ENCODE data around the gene EGFL6. TPM values are rescaled to one million over a fixed set of nuclear protein-coding genes. Genes with fewer than 3 reads are reported as not detected.

The EGFL6 gene
- total and polyA plus RNA-seq, 4 donors: 0.02 to 0.23 TPM; not detected in 2

DNA sequence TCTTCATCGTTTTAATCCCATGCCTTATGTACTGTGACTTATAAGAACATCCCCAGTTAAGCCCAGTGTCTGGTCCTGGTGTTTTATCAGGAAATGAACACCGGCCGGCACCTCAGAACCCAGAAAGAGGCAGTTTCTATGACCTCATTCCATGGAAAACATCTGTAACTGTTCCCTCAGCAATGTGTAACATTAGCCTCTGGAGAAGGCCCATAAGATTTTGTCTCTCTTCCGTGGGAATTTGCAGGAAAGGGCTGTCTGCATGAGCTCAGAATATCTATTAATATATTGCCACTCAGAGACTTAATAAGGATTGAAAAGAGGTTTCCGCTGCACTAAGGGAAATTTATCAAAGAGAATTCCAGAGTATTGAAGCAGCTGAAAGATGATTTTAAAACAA is 80.4 kb downstream of the EGFL6 start:
- Histone ChIP-seq H3K27ac (ENCODE audit: low read depth in 1 of 2, low read length in 2 of 2) (no peak overlapping the region), H3K27me3 (ENCODE audit: control insufficient read depth in 4 of 4, insufficient read depth in 4 of 4, low read length in 3 of 4) (no peaks in the 10 kb centered on the region), H3K36me3 (ENCODE audit: control insufficient read depth in 4 of 4, insufficient read depth in 3 of 4, low read depth in 1 of 4, low read length in 3 of 4) (no peaks in the 10 kb centered on the region), H3K4me1 (ENCODE audit: control insufficient read depth in 4 of 4, insufficient read depth in 4 of 4, low read length in 3 of 4) (peaks cover 0 to 23% (median 18%) of the 10 kb centered on the region in 4 donors), H3K4me3 (ENCODE audit: low read depth in 1 of 3, low read length in 3 of 3) (no peak overlapping the region), H3K9ac (ENCODE audit: low read depth in 1 of 2, low read length in 2 of 2) (no peak overlapping the region), H3K9me3 (ENCODE audit: control insufficient read depth in 4 of 4, low read length in 3 of 4) (no peaks in the 10 kb centered on the region)
- TF ChIP-seq, protein P1, sequence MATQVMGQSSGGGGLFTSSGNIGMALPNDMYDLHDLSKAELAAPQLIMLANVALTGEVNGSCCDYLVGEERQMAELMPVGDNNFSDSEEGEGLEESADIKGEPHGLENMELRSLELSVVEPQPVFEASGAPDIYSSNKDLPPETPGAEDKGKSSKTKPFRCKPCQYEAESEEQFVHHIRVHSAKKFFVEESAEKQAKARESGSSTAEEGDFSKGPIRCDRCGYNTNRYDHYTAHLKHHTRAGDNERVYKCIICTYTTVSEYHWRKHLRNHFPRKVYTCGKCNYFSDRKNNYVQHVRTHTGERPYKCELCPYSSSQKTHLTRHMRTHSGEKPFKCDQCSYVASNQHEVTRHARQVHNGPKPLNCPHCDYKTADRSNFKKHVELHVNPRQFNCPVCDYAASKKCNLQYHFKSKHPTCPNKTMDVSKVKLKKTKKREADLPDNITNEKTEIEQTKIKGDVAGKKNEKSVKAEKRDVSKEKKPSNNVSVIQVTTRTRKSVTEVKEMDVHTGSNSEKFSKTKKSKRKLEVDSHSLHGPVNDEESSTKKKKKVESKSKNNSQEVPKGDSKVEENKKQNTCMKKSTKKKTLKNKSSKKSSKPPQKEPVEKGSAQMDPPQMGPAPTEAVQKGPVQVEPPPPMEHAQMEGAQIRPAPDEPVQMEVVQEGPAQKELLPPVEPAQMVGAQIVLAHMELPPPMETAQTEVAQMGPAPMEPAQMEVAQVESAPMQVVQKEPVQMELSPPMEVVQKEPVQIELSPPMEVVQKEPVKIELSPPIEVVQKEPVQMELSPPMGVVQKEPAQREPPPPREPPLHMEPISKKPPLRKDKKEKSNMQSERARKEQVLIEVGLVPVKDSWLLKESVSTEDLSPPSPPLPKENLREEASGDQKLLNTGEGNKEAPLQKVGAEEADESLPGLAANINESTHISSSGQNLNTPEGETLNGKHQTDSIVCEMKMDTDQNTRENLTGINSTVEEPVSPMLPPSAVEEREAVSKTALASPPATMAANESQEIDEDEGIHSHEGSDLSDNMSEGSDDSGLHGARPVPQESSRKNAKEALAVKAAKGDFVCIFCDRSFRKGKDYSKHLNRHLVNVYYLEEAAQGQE (IDR thresholded peaks at IDR 0.05): no peak
- TF ChIP-seq RAD21 (IDR thresholded peaks at IDR 0.05): no peak
- no peak for TF ChIP-seq HNF4A (conservative IDR thresholded peaks at IDR 0.05)
- TF ChIP-seq FOXA1 (IDR thresholded peaks at IDR 0.05): no peak
- no peak for TF ChIP-seq RXRA (IDR thresholded peaks at IDR 0.05)
- TF ChIP-seq, protein P2, sequence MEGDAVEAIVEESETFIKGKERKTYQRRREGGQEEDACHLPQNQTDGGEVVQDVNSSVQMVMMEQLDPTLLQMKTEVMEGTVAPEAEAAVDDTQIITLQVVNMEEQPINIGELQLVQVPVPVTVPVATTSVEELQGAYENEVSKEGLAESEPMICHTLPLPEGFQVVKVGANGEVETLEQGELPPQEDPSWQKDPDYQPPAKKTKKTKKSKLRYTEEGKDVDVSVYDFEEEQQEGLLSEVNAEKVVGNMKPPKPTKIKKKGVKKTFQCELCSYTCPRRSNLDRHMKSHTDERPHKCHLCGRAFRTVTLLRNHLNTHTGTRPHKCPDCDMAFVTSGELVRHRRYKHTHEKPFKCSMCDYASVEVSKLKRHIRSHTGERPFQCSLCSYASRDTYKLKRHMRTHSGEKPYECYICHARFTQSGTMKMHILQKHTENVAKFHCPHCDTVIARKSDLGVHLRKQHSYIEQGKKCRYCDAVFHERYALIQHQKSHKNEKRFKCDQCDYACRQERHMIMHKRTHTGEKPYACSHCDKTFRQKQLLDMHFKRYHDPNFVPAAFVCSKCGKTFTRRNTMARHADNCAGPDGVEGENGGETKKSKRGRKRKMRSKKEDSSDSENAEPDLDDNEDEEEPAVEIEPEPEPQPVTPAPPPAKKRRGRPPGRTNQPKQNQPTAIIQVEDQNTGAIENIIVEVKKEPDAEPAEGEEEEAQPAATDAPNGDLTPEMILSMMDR (IDR thresholded peaks at IDR 0.05; ENCODE audit: low read depth, low read length, missing input control): no peak
- TF ChIP-seq, protein P3, sequence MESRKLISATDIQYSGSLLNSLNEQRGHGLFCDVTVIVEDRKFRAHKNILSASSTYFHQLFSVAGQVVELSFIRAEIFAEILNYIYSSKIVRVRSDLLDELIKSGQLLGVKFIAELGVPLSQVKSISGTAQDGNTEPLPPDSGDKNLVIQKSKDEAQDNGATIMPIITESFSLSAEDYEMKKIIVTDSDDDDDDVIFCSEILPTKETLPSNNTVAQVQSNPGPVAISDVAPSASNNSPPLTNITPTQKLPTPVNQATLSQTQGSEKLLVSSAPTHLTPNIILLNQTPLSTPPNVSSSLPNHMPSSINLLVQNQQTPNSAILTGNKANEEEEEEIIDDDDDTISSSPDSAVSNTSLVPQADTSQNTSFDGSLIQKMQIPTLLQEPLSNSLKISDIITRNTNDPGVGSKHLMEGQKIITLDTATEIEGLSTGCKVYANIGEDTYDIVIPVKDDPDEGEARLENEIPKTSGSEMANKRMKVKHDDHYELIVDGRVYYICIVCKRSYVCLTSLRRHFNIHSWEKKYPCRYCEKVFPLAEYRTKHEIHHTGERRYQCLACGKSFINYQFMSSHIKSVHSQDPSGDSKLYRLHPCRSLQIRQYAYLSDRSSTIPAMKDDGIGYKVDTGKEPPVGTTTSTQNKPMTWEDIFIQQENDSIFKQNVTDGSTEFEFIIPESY (IDR thresholded peaks at IDR 0.05): no peak
- TF ChIP-seq GABPA (IDR thresholded peaks at IDR 0.05 in 1 of 2, conservative IDR thresholded peaks at IDR 0.05 in 1 of 2): no peak
- TF ChIP-seq NR2F2 (IDR thresholded peaks at IDR 0.05): no peak
- TF ChIP-seq SP1 (IDR thresholded peaks at IDR 0.05): no peak
- no peak for TF ChIP-seq HNF4G (IDR thresholded peaks at IDR 0.05)
- TF ChIP-seq EGR1 (IDR thresholded peaks at IDR 0.05; ENCODE audit: low read depth in 2 of 2): no peak
- TF ChIP-seq YY1 (IDR thresholded peaks at IDR 0.05): no peak
- TF ChIP-seq JUND (IDR thresholded peaks at IDR 0.05): no peak
- TF ChIP-seq FOXA2 (IDR thresholded peaks at IDR 0.05): no peak
- TF ChIP-seq TAF1 (conservative IDR thresholded peaks at IDR 0.05): no peak
- TF ChIP-seq, protein P4, sequence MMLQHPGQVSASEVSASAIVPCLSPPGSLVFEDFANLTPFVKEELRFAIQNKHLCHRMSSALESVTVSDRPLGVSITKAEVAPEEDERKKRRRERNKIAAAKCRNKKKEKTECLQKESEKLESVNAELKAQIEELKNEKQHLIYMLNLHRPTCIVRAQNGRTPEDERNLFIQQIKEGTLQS (IDR thresholded peaks at IDR 0.05): no peak
- no peak for DNase-seq (ENCODE audit: low spot score)
- 89% methylated on average over 5 of the region's 5 CpGs for WGBS

DNA sequence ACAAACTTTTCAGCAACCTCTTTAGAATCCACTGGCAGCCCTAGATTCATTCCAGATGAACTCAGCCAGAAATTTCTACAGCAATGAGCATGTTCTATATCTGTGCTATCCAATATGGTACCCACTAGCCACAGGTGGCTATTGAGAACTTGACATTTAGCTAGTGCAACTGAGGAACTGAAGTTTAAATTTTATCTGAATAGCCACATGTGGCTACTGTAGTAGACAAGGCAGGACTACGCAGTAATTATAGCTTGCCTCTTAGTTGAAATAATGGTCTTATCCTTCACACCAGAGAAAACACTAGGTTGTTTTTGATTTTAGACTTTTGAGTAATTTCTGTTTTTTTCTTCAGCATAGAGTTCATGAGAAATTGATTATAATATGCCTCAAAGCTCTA is 80.9 kb downstream of the EGFL6 start:
- DNase-seq (ENCODE audit: low spot score): no peak
- Histone ChIP-seq H3K27me3 (ENCODE audit: control insufficient read depth in 4 of 4, insufficient read depth in 4 of 4, low read length in 3 of 4) (no peaks in the 10 kb centered on the region), H3K36me3 (ENCODE audit: control insufficient read depth in 4 of 4, insufficient read depth in 3 of 4, low read depth in 1 of 4, low read length in 3 of 4) (no peaks in the 10 kb centered on the region), H3K4me1 (ENCODE audit: control insufficient read depth in 4 of 4, insufficient read depth in 4 of 4, low read length in 3 of 4) (peaks cover 0 to 23% (median 18%) of the 10 kb centered on the region in 4 donors), H3K4me3 (ENCODE audit: low read depth in 1 of 3, low read length in 3 of 3) (no peak overlapping the region), H3K27ac (ENCODE audit: low read depth in 1 of 2, low read length in 2 of 2) (no peak overlapping the region), H3K9ac (ENCODE audit: low read depth in 1 of 2, low read length in 2 of 2) (no peak overlapping the region), H3K9me3 (ENCODE audit: control insufficient read depth in 4 of 4, low read length in 3 of 4) (no peaks in the 10 kb centered on the region)
- 98% methylated on average over 1 of the region's 1 CpG for WGBS
- TF ChIP-seq, protein P3 (IDR thresholded peaks at IDR 0.05): no peak
- TF ChIP-seq, protein P1 (IDR thresholded peaks at IDR 0.05): no peak
- TF ChIP-seq HNF4G (IDR thresholded peaks at IDR 0.05): no peak
- no peak for TF ChIP-seq TAF1 (conservative IDR thresholded peaks at IDR 0.05)
- TF ChIP-seq NR2F2 (IDR thresholded peaks at IDR 0.05): no peak
- TF ChIP-seq RXRA (IDR thresholded peaks at IDR 0.05): no peak
- no peak for TF ChIP-seq RAD21 (IDR thresholded peaks at IDR 0.05)
- no peak for TF ChIP-seq HNF4A (conservative IDR thresholded peaks at IDR 0.05)
